ENCODE data around the gene BRS3.
"Not testable (repeated sequence)": the region's sequence is repeated elsewhere in the genome, so short reads cannot be mapped to it uniquely, and the experiment has no call there.

The BRS3 gene

DNA sequence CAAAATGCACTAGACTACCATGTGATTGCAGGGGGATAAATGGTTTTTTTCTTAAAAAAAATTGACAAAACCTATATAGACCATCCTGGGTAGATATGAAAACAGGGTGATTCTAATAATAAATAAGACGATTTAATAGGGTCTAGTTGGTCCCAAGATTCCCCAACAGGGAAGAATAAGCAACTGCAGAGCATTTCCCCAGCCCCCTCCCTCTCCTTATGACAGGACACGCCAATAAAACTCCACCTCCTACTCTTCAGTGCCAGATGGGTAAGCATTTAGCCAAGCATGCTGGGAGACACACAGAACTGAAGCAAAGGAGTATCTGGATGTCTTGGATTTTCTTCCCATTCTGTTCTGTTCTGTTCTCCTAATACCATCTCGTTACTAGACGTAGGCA, at the start of gene BRS3:
BRS3 (plus strand) TSS at position 301 of the 400 bp plus-strand sequence. CDS start 168 bp downstream, outside the sequence.
- DNase-seq (ENCODE audit: low spot score), result no peak

DNA sequence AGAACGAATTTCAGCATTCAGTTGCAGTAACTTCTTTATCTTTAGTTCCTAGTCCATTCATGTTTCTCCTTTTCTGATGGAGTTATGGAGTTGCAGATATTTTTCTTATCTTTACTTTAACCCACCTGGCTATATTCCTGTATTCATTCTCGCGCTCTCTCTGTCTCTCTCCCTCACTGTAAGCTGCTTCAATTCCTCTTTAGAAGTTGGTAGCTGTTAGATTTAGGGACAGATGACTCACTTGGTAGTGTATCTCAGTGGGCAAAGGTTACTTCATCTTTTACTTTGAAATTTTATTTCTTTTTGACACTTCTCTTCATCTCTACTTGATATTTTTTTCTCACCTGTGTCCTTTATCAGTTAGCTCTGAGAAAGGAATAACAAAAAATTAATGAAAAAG, 49.6 kb upstream of the BRS3 start:
- no peak for DNase-seq (ENCODE audit: low spot score)

DNA sequence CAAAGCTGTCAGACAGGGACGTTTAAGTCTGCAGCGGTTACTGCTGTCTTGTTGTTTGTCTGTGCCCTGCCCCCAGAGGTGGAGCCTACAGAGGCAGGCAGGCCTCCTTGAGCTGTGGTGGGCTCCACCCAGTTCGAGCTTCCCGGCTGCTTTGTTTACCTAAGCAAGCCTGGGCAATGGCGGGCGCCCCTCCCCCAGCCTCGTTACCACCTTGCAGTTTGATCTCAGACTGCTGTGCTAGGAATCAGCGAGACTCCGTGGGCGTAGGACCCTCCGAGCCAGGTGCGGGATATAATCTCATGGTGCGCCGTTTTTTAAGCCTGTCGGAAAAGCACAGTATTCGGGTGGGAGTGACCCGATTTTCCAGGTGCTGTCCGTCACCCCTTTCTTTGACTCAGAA, 42.1 kb upstream of the BRS3 start:
- DNase-seq (ENCODE audit: low spot score), result not testable (repeated sequence)

DNA sequence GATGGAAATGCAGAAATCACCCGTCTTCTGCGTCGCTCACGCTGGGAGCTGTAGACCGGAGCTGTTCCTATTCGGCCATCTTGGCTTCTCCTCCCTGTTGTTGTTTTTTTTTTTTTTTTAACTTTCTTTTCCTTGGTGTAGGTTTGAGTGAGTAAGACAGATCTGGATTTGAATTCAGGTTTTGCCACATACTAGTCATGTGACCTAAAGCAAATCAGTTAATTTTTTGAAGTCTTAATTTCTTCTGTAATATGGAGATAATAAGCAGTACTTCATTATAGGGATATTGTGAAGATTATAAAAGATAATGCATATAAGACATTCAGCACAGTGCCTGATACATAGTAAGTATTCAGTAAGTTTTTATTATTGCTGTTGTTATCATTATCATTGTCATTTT, 41.5 kb upstream of the BRS3 start:
- DNase-seq (ENCODE audit: low spot score), result no peak

DNA sequence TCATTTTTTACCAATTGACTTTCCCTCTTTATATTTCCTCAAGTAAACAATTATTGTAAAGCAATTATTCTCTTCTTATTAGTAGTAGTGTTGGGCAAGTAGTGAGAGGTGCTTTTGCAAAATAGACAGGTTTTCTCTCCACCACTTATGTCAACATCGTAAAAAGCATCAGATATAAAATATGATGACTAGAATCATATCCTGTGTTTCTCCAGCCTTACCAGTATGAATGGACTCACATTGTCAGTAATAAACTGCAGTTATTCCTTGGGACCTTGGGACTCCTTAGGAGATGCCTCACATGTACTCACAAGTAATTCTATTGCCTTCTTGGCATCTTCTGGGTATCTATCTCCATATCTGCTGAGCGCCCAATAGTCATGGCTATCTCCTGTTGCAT, 40.4 kb upstream of the BRS3 start:
- DNase-seq (ENCODE audit: low spot score), result no peak

DNA sequence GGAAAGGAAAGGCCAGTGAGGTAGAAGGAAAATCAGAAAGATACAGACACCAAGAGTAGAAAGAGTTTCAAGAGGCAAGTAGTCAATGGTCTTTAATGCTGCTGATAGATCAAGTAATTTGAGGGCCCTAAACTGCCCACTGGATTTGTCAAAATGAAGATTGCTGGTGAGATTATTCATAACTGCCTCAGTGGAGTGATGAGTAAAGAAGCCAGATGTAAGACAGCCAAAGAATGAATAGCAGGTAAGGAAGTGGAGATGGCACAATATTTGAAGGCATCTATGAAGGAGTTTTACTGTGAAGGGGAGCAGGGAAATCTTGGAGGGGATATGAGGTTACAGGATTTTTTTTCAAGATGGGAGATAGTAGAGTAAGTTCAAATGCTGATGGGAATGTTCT, 39.8 kb upstream of the BRS3 start:
- no peak for DNase-seq (ENCODE audit: low spot score)

DNA sequence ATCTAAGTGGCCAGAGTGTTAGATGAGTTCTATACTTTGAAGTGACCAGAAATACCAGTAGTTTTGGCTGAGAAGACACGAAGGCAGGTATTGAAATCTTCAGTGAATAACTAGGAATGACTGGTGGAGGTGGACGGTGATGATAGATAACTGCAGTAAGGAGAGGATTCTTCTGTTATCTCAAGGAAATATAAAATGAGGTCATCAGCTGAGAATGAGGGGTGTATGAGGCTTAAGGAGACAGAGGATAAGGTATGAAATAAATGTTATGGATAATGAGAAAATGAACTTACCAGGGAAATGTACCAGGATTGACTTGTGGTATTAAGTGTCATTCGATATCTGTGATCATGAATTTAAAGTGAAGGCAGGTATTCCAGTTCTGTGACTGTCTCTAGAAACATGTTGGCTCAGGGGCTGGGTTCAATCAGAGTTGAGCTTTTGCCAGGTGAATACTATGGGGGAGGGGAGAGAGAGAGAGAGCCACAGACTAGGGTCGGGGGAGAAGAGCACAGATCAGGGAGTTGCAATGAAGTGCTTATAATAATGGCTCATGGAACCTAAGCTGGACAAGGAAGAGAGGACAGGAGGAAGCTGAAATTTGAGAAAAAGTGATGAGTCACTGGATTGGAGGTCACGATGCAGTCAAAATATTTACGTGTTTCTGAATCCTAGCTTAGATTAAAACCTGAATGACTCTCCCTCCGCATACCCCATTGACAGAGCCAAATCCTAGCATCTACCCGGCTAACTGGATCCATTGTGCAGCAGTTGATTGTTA, 37.5 kb upstream of the BRS3 start:
- DNase-seq (ENCODE audit: low spot score), result no peak

DNA sequence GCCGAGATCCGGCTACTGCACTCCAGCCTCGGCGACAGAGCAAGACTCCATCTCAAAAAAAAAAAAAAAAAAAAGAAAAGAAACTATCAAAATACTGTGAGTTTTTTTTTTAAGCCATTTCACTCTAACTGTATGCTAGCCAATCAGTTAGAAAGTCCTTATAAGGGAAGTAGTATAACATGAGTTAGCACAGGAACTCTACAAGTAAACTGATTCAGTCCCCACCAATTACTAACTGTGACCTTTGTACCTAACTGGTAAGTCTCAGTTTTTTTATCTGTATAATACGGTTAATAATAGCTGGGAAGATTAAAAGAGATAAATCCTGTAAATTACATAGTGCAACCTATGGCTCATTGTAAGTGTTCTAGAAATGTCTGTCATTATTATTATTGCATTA, 35.1 kb upstream of the BRS3 start:
- DNase-seq (ENCODE audit: low spot score), result no peak

DNA sequence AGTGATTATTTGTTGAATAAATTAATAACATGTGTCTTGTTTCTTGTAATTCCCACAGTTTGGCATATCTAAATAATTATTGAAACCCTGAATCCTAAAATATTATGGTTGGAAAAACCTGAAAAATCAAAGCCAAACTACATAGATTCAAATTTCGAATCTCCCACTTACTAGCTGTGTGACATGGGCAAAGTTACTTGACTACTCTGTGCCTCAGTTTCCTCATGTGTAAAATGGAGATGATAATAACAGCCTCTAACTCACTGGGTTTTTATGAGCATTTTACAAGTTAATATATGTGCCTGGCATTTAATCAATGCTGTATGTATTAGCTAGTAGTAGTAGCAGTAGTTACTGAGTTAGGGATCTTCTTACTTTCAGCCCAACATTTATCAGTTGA, 34.6 kb upstream of the BRS3 start:
- DNase-seq (ENCODE audit: low spot score), result no peak

DNA sequence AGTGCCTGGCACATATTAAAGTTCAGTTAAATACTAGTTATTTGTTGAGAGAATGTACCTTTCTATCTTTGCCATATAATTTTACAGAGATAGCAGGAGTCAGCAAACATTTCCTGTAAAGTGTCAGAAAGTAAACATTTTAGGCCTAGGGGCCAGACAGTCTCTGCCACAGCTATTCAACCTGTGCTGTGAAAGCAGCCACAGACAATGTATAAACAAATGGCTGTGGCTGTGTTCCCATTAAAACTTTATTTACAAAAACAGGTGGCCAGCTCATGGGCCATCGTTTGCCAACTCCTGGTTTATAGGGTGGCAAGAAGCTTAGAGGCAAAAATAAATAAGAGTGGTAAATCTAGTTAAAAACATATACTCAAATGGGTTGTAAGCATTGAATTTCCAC, 34.0 kb upstream of the BRS3 start:
- DNase-seq (ENCODE audit: low spot score), result no peak

DNA sequence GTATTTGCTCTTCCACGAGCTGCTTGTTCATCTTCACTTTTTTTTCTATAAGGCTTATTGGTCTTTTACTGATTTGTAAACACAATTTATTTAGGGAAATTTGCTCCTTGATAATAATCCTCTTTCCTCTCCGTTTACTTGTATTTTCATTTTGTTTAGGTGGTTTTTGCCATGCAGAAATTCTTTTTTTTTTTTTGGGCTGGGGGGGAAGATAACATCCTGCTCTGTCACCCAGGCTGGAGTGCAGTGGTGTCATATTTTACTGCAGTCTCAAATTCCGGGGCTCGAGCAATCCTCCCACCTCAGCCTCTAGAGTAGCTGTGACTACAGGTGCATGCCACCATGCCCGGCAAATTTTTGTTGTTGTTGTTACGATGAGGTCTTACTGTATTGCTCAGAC, 31.6 kb upstream of the BRS3 start:
- no peak for DNase-seq (ENCODE audit: low spot score)

DNA sequence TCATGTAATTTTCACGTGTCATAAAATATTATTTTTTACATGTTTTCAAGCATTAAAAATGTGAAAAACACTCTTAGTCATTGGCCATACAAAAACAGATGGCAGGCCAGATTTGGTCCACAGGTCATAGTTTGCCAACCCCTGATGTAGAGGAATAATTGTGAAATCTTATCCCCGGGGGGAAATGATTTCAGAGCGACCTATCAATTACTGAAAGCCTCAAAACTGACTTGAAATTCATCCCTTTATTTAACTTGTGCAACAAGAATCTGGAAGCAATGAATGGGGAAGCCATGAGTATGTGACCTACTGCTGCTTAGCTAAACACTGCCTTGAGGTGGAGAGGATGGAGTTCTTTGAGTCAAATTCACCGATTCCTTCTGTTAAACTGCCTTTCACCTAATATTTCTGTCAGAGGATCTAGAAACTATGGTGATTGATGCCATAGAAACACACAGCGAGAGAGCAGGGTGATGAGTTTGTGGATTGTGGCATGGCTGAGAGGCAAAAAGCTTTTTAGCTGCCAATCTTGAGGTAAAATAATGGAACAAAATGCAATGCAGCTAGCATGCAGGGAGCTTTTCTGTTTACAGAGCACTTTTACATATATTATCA, 30.3 kb upstream of the BRS3 start:
- no peak for DNase-seq (ENCODE audit: low spot score)

DNA sequence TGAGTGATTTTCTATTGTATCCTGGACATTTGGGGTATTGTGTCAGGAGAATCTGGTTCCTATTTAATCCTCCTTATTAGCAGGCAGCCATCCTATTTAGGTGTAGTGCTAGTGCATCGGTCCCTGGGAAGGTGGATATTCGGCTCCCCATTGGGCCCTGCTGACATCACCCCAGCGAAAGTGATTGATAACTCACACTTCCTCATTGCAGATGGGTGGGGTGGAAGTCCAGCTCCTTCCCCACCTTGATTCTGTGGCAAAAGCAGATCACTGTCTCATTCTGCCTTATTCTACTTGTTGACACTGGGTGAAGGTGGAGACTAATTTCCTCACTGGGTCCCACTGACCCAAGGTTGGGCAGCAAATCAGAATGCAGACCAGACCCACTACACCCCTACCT, 23.2 kb upstream of the BRS3 start:
- DNase-seq (ENCODE audit: low spot score), result no peak

DNA sequence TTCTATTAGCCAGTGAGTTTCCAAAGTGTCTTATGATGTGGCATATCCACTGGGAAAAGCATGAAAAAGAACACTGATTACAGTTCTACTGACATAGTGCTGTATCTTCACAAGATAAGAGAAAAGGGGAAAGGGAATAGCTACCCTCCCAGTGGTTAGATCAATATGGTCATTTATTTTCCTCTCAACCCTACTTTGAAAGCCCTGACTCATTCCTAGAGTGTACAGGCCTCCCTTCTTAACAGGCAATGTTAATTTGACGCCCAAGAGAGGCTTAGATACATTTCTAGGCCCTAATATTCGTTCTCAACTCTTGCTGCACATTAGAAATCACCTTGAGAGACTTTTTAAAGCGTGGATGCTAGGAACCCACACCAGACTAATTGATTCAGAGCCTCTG, 20.4 kb upstream of the BRS3 start:
- DNase-seq (ENCODE audit: low spot score), result no peak

DNA sequence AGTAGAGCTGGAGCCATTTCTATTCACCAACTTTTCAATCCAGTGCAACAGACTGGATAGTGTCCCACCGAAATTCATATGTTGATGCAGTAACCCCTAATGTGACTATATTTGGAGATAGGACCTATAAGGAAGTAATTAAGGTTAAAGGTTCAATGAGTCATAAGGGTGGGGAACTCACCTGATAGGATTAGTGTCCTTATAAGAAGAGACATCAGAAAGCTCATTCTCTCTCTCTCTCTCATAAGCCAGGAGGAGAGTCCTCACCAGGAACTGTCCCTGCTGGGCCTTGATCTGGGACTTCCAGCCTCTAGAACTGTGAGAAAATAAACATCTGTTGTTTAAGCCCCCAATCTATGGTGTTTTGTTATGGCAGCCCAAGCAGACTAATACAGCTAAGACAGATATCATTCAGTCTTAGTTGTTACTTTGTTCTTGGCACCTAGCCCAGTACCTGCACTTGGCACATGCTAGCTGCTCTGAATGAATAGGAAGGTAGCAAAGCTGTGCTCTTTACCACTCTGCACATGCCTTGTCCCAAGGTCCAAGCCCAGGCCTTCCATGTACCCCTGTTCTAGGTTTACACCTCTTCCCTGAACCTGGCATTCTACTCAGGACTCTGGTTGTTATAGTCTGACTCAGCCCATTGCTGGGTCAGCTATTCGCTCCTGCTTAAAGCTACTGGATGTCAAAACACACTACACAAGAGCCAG, 19.2 kb upstream of the BRS3 start:
- DNase-seq (ENCODE audit: low spot score), result no peak

DNA sequence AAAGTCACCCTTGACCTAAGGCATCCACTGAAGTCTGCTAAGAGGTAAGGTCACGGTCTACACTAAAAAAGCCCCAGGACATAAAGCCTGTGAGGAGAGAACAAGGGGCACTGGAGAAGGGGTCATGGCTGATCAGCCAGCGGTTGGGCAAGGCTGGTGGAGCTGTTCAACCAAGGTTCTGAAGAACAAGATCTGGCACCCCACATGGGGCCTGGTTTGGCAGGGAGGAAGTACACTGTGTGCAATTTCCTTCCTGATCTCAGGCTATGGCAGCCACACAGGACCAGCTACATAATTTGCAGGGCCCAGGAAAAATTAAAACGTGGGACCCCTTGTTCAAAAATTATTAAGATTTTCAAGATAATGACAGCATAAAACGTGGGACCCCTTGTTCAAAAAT, 14.1 kb upstream of the BRS3 start:
- no peak for DNase-seq (ENCODE audit: low spot score)

DNA sequence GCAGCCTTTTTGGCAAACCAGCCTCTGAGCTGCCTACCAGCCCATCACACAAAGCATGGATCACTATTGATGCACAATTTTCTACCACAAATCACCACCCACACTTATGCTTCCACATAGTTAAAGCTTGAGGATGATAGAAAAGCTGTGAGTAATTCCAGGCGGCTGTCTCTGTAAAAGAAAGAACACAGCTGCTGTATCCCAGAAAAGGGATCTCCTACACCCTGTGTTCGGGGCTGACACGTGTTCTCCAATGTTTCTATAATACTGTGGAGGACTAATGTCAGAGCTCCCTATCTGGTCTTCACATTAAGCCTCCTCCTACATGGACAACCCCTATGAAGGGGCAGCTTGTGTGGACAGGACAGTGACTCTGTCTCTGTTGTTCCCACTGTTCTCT, 12.5 kb upstream of the BRS3 start:
- no peak for DNase-seq (ENCODE audit: low spot score)

DNA sequence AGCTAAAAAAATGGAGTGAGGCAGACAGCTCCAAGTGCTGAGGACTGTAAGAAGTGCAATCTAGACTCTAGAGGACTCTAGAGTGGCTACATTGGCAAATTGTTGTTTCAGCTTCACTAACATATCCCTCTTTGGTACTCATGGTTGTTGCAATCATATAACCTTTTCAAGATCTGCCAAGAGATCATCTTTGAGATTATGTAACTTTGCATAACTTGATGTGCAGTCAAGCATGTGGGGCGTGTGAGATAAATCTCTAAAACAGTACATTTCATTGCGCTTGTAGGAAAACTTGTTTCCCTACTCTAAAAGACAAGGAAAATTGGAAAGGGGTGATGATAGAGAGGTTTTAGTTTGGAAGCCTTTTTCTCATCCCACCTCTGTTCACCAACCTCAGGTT, 11.2 kb upstream of the BRS3 start:
- DNase-seq (ENCODE audit: low spot score), result no peak

DNA sequence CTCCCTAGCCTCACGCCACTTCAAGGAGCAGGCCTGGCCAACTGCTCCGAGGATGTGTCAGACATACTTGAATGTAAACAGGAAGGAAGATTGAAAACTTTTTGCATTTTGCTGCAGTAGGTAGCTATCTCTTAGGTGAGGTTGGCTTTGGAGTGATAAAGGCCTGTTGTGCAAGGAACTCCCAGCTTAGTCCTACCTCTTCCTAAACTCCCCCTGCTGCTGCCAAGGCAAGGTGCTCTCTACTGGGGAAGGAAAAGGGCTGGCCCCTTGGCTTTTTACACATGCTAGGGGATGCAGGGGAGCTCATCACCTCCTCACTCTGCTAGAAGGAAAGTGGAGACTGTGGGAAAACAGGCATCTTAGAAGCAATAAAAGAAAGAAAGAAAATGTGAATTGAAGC, 10.7 kb upstream of the BRS3 start:
- DNase-seq (ENCODE audit: low spot score), result no peak

DNA sequence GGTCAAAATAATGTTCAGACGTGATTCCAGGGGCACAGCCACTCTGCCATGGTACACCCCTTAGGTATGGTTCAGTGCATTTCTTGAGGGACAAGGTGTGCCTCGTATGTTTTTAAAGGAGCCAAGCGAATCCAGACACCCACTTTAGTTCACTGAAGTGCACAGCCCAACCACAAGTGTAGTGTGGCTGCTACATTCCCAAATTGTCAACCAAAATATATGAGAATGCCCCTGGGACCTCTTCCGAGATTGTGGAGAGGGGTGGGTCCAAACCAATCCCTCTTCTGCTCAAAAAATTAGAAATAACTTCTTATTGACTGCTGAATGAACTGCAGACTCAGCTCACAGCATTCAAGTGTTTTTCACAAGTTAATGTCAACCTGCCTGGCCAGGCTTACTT, 7.4 kb upstream of the BRS3 start:
- no peak for DNase-seq (ENCODE audit: low spot score)

DNA sequence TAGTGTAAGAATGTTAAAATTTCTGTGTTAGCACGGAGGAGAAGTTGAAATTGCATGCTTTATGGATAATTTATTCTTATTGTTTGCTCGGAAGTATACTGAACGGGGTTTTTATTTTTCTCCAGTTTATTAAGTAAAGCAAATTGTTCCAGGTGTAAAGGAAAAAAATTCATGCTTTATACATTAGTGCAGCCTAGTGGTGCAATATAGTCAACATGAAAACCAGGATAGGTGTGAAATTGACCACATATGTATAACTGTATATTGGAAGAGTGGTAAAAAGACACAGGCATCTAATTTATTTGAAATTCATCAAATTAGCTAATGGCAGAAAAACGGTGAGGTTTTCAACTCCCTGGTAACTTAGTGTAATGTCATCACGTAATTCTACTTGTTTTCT, 959 bp downstream of the BRS3 start:
- DNase-seq (ENCODE audit: low spot score), result no peak

DNA sequence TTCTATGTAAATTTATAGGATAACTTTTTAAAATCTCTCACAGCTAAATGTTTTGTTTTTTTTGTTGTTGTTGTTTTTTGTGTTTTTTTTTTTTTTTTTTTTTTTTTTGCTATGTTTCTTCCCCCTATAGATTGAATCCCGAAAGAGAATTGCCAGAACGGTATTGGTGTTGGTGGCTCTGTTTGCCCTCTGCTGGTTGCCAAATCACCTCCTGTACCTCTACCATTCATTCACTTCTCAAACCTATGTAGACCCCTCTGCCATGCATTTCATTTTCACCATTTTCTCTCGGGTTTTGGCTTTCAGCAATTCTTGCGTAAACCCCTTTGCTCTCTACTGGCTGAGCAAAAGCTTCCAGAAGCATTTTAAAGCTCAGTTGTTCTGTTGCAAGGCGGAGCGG, 4.1 kb downstream of the BRS3 start:
- DNase-seq (ENCODE audit: low spot score), result no peak

DNA sequence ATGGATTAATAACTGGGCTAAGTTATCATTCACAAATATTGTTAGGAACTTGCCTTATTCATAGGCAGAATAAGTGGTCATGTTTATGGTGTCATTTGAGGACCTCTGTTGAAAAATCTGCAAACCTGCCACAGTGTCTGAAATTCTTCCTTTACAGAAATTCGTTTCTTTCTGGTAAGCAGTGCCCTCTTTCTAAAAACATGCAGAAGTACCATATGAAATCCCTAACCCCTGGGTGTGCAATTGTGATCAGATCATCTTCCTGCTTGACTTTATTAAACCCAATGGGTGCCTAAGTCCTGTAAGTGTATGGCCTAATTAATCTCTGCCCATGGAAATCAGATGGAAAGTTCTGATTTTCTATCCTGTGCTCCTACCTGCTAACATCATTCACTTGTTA, 5.3 kb downstream of the BRS3 start:
- DNase-seq (ENCODE audit: low spot score), result no peak

DNA sequence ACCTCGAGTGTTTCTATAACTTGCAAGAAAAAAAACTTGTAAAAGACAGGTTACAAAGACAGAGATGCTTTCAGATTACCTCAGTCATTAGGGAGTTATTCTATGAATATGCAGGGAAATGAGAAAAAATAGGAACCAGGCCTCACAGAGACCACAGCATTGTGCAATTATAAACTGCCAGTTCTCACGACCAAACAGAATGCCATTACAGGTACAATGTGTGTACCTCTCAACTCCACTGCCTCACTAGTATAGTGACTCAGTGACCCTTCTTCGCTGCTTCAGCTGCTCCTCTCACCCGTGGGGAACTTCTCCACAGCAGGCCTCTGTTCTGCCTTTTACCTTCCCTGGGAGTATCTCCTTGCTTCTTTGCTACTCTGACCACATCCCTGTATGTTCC, 7.3 kb downstream of the BRS3 start:
- no peak for DNase-seq (ENCODE audit: low spot score)

All from CD4-positive, alpha-beta T cell treated with Interleukin-2 at 100 ng/mL for 4 hours (primary cell).